ENCODE results near the gene CHFR. TPM values are rescaled to one million over a fixed set of nuclear protein-coding genes. Genes with fewer than 3 reads are reported as not detected.

CHFR gene
- total RNA-seq, 1 experiment from 2014 or later: 32.3 TPM

DNA sequence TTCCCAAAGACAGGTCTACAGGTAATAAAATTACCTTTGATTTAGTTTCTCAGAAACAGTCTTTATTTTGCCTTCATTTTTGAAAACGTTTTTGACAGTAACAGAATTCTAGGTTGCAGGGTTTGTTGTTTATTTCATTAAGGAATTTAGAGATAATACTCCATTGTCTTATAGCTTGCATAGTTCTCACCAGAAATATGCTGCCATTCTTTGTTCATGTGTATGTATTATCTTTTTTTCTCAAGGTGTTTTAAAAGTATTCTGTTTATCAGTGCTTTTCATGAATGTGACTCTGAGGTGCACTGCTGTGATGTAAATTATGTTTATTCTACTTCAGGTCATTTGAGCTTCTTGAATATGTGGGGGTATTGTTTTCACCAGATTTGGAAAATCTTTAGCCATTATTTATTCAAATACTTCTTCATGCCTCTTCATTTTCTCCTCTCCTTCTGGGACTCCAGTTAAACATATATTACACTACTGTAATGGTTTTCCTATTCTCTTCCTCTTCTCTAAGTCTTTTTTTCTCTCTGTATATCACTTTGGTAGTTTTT is 36.0 kb upstream of the CHFR start:
- POLR2A ChIA-PET: no interaction called here
- no peak overlapping the region for H3K4me3 ChIP-seq (ENCODE audit: low read depth, low read length)
- no TSS peak for BruUV-seq (replicated peaks)
- no peak for DNase-seq
- H3K9me3 ChIP-seq: peaks cover 48% of the 10 kb centered on the region
- Mint-ChIP-seq H3K27ac (ENCODE audit: unreplicated experiment) (no peak overlapping the region), H3K4me1 (ENCODE audit: low read depth, unreplicated experiment) (no peaks in the 10 kb centered on the region), H3K36me3 (ENCODE audit: insufficient read depth, unreplicated experiment) (peaks cover 11% of the 10 kb centered on the region), H3K9me3 (ENCODE audit: unreplicated experiment) (peaks cover 55% of the 10 kb centered on the region), H3K4me3 (ENCODE audit: unreplicated experiment) (no peak overlapping the region), H3K27me3 (ENCODE audit: insufficient read depth, unreplicated experiment) (no peaks in the 10 kb centered on the region)
- H3K36me3 ChIP-seq (ENCODE audit: control insufficient read depth, insufficient read depth, low read length): no peaks in the 10 kb centered on the region
- no peaks in the 10 kb centered on the region for H3K4me1 ChIP-seq
- no peaks in the 10 kb centered on the region for H3K27me3 ChIP-seq (replicated peaks; ENCODE audit: control insufficient read depth, insufficient read depth, low read length)
- intact Hi-C loops (cut with micrococcal nuclease; ENCODE audit: unreplicated experiment): no loop called here
- CTCF ChIA-PET: no interaction called here
- TF ChIP-seq, protein P1, sequence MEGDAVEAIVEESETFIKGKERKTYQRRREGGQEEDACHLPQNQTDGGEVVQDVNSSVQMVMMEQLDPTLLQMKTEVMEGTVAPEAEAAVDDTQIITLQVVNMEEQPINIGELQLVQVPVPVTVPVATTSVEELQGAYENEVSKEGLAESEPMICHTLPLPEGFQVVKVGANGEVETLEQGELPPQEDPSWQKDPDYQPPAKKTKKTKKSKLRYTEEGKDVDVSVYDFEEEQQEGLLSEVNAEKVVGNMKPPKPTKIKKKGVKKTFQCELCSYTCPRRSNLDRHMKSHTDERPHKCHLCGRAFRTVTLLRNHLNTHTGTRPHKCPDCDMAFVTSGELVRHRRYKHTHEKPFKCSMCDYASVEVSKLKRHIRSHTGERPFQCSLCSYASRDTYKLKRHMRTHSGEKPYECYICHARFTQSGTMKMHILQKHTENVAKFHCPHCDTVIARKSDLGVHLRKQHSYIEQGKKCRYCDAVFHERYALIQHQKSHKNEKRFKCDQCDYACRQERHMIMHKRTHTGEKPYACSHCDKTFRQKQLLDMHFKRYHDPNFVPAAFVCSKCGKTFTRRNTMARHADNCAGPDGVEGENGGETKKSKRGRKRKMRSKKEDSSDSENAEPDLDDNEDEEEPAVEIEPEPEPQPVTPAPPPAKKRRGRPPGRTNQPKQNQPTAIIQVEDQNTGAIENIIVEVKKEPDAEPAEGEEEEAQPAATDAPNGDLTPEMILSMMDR (IDR thresholded peaks at IDR 0.05; ENCODE audit: insufficient read depth in 1 of 2, low read depth in 1 of 2, low read length in 1 of 2, severe bottlenecking in 1 of 2, unreplicated experiment in 1 of 2): no peak

DNA sequence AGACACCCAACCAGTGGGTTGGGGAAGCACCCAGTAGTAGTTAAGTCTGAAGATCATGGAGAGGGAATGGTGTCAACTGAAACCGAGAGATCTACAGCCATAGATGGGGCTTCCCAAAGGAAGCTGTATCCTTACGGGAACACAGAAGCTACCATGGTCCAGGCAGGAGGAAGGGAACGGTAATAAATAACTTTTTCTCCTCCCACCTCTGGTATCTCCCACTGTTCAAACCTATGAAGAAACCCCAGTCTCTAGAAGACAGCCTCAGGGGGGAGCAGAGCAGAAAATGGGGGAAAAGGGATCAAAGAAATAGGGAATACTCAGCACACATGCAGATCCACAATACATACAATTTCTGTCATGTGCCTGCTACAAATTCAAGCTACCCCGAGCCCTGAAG is 35.3 kb upstream of the CHFR start:
- H3K9me3 ChIP-seq: peaks cover 48% of the 10 kb centered on the region
- H3K36me3 ChIP-seq (ENCODE audit: control insufficient read depth, insufficient read depth, low read length): no peaks in the 10 kb centered on the region
- TF ChIP-seq, protein P1 (IDR thresholded peaks at IDR 0.05; ENCODE audit: insufficient read depth in 1 of 2, low read depth in 1 of 2, low read length in 1 of 2, severe bottlenecking in 1 of 2, unreplicated experiment in 1 of 2): no peak
- H3K4me1 ChIP-seq: no peaks in the 10 kb centered on the region
- Mint-ChIP-seq H3K36me3 (ENCODE audit: insufficient read depth, unreplicated experiment) (peaks cover 11% of the 10 kb centered on the region), H3K27ac (ENCODE audit: unreplicated experiment) (no peak overlapping the region), H3K27me3 (ENCODE audit: insufficient read depth, unreplicated experiment) (no peaks in the 10 kb centered on the region), H3K9me3 (ENCODE audit: unreplicated experiment) (peaks cover 55% of the 10 kb centered on the region), H3K4me1 (ENCODE audit: low read depth, unreplicated experiment) (no peaks in the 10 kb centered on the region), H3K4me3 (ENCODE audit: unreplicated experiment) (no peak overlapping the region)
- no peaks in the 10 kb centered on the region for H3K27me3 ChIP-seq (replicated peaks; ENCODE audit: control insufficient read depth, insufficient read depth, low read length)
- intact Hi-C loops (cut with micrococcal nuclease; ENCODE audit: unreplicated experiment): no loop called here
- no TSS peak for BruUV-seq (replicated peaks)
- no peak overlapping the region for H3K4me3 ChIP-seq (ENCODE audit: low read depth, low read length)
- CTCF ChIA-PET: no interaction called here
- DNase-seq: no peak
- POLR2A ChIA-PET: no interaction called here

DNA sequence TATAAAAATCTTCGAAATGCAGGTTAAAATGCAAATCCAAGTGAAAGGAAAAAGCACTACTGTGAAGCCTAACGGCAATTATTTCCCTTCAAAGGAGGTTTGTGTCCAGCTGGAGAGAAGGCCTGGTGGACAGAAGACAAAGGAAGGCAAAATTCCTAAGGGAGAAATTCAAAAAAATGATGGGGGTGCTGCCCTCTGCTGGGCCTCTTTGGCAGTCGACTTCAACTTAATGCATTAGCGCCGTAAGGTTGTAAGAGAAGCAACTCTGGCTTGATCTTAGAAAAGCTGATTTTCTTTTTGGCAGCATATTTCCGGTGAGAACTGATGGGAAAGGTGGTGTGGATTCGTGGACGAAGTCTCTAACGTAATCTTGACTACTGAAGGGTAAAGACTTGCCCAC is 34.3 kb upstream of the CHFR start:
- H3K27ac Mint-ChIP-seq (ENCODE audit: unreplicated experiment): no peak overlapping the region
- POLR2A ChIA-PET: no interaction called here
- no peak overlapping the region for H3K4me3 ChIP-seq (ENCODE audit: low read depth, low read length)
- peaks cover 8% of the 10 kb centered on the region for H3K36me3 Mint-ChIP-seq (ENCODE audit: insufficient read depth, unreplicated experiment)
- H3K27me3 ChIP-seq (replicated peaks; ENCODE audit: control insufficient read depth, insufficient read depth, low read length): no peaks in the 10 kb centered on the region
- H3K27me3 Mint-ChIP-seq (ENCODE audit: insufficient read depth, unreplicated experiment): no peaks in the 10 kb centered on the region
- TF ChIP-seq, protein P1 (IDR thresholded peaks at IDR 0.05; ENCODE audit: insufficient read depth in 1 of 2, low read depth in 1 of 2, low read length in 1 of 2, severe bottlenecking in 1 of 2, unreplicated experiment in 1 of 2): peak in 1 of 2 experiments; percentile 21
- H3K4me1 Mint-ChIP-seq (ENCODE audit: low read depth, unreplicated experiment): no peaks in the 10 kb centered on the region
- CTCF ChIA-PET: no interaction called here
- no peaks in the 10 kb centered on the region for H3K36me3 ChIP-seq (ENCODE audit: control insufficient read depth, insufficient read depth, low read length)
- H3K9me3 ChIP-seq: peaks cover 41% of the 10 kb centered on the region
- H3K4me3 Mint-ChIP-seq (ENCODE audit: unreplicated experiment): no peak overlapping the region
- DNase-seq: no peak
- intact Hi-C loops (cut with micrococcal nuclease; ENCODE audit: unreplicated experiment): no loop called here
- no TSS peak for BruUV-seq (replicated peaks)
- H3K9me3 Mint-ChIP-seq (ENCODE audit: unreplicated experiment): peaks cover 54% of the 10 kb centered on the region
- H3K4me1 ChIP-seq: no peaks in the 10 kb centered on the region

Measured in Caco-2 (cell line).